ENCODE results near the gene DOK7. TPM values are rescaled to one million over a fixed set of nuclear protein-coding genes. Genes with fewer than 3 reads are reported as not detected.

DOK7 gene
- polyA plus RNA-seq, 3 donors: not detected

DNA sequence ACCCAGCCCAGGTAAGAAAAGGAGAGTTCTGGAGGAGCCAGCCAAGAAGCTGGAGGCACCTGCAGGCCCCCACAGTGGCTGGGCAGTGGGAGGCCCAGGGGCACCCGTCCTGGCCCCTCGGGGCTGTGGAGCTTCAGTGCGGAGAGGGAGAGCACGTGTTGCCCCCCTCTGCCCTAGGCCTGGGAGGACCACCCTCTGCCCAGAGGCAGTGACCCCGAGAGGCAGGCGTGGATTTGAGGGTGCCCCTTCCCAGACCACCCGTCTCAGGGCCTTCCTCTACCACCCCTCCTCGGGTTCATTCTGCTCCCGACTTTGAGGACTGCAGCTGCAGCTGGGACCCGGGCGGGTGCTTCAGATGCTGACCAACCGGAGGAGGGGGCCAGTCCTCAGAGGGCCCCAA, 33.5 kb upstream of the DOK7 start:
- H2AFZ ChIP-seq (ENCODE audit: insufficient read depth, low read depth, low read length, poor library complexity, severe bottlenecking): no peak overlapping the region
- Mint-ChIP-seq H3K27ac (no peak overlapping the region), H3K36me3 (peaks cover 2 to 10% of the 10 kb centered on the region in 2 donors), H3K4me1 (no peaks in the 10 kb centered on the region), H3K4me3 (no peak overlapping the region), H3K9me3 (no peaks in the 10 kb centered on the region), H3K27me3 (ENCODE audit: low read depth in 3 of 3) (peaks cover 0 to 2% (median 1%) of the 10 kb centered on the region in 3 donors)
- intact Hi-C loops (cut with micrococcal nuclease): no loop called here
- H3K36me3 ChIP-seq (replicated peaks in 1 of 2; ENCODE audit: control insufficient read depth in 1 of 2, insufficient read depth in 2 of 2, low read length in 2 of 2): peaks cover 2 to 9% of the 10 kb centered on the region in 2 donors
- no peaks in the 10 kb centered on the region for H3K79me2 ChIP-seq (ENCODE audit: insufficient read depth, low read length)
- DNase-seq: no peak
- no peaks in the 10 kb centered on the region for H3K4me1 ChIP-seq (ENCODE audit: control insufficient read depth in 1 of 2, insufficient read depth in 2 of 2, low read length in 2 of 2)
- no peaks in the 10 kb centered on the region for H4K20me1 ChIP-seq (ENCODE audit: insufficient read depth, low read length)
- TF ChIP-seq, protein P1, sequence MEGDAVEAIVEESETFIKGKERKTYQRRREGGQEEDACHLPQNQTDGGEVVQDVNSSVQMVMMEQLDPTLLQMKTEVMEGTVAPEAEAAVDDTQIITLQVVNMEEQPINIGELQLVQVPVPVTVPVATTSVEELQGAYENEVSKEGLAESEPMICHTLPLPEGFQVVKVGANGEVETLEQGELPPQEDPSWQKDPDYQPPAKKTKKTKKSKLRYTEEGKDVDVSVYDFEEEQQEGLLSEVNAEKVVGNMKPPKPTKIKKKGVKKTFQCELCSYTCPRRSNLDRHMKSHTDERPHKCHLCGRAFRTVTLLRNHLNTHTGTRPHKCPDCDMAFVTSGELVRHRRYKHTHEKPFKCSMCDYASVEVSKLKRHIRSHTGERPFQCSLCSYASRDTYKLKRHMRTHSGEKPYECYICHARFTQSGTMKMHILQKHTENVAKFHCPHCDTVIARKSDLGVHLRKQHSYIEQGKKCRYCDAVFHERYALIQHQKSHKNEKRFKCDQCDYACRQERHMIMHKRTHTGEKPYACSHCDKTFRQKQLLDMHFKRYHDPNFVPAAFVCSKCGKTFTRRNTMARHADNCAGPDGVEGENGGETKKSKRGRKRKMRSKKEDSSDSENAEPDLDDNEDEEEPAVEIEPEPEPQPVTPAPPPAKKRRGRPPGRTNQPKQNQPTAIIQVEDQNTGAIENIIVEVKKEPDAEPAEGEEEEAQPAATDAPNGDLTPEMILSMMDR (IDR thresholded peaks at IDR 0.05): no peak
- H3K4me2 ChIP-seq (replicated peaks; ENCODE audit: extremely low read depth, low read length, poor library complexity, severe bottlenecking): no peak overlapping the region
- no peaks in the 10 kb centered on the region for H3K9me3 ChIP-seq (replicated peaks in 1 of 2; ENCODE audit: control insufficient read depth in 1 of 2, insufficient read depth in 1 of 2, low read length in 2 of 2)
- no peaks in the 10 kb centered on the region for H3K27me3 ChIP-seq (ENCODE audit: control insufficient read depth in 2 of 2, insufficient read depth in 2 of 2, low read length in 2 of 2)
- no peak overlapping the region for H3K27ac ChIP-seq (ENCODE audit: low read depth in 1 of 2, low read length in 2 of 2)
- 93% methylated on average over 12 of the region's 12 CpGs for WGBS (ENCODE audit: insufficient coverage)
- no peak overlapping the region for H3K4me3 ChIP-seq (replicated peaks in 1 of 3; ENCODE audit: low read depth in 2 of 3, low read length in 3 of 3)
- H3K9ac ChIP-seq (ENCODE audit: insufficient read depth, low read length, poor library complexity, severe bottlenecking): no peak overlapping the region

DNA sequence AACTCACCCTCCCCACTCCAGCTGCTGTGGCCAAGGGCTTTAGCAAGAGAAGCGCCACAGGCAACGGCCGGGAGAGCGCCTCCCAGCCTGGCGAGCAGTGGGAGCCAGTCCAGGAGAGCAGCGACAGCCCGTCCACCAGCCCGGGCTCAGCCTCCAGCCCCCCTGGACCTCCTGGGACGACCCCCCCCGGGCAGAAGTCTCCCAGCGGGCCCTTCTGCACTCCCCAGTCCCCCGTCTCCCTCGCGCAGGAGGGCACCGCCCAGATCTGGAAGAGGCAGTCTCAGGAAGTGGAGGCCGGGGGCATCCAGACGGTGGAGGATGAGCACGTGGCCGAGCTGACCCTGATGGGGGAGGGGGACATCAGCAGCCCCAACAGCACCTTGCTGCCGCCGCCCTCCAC, 32.6 kb upstream of the DOK7 start:
- Histone ChIP-seq H3K36me3 (replicated peaks in 1 of 2; ENCODE audit: control insufficient read depth in 1 of 2, insufficient read depth in 2 of 2, low read length in 2 of 2) (peaks cover 2 to 9% of the 10 kb centered on the region in 2 donors), H3K4me3 (replicated peaks in 1 of 3; ENCODE audit: low read depth in 2 of 3, low read length in 3 of 3) (no peak overlapping the region), H2AFZ (ENCODE audit: insufficient read depth, low read depth, low read length, poor library complexity, severe bottlenecking) (no peak overlapping the region), H3K4me1 (ENCODE audit: control insufficient read depth in 1 of 2, insufficient read depth in 2 of 2, low read length in 2 of 2) (no peaks in the 10 kb centered on the region), H3K79me2 (ENCODE audit: insufficient read depth, low read length) (no peaks in the 10 kb centered on the region), H3K27me3 (ENCODE audit: control insufficient read depth in 2 of 2, insufficient read depth in 2 of 2, low read length in 2 of 2) (no peaks in the 10 kb centered on the region), H3K9me3 (replicated peaks in 1 of 2; ENCODE audit: control insufficient read depth in 1 of 2, insufficient read depth in 1 of 2, low read length in 2 of 2) (no peaks in the 10 kb centered on the region), H3K4me2 (replicated peaks; ENCODE audit: extremely low read depth, low read length, poor library complexity, severe bottlenecking) (no peak overlapping the region), H3K27ac (ENCODE audit: low read depth in 1 of 2, low read length in 2 of 2) (no peak overlapping the region), H3K9ac (ENCODE audit: insufficient read depth, low read length, poor library complexity, severe bottlenecking) (no peak overlapping the region), H4K20me1 (ENCODE audit: insufficient read depth, low read length) (no peaks in the 10 kb centered on the region)
- no peak for DNase-seq
- peaks cover 2 to 10% of the 10 kb centered on the region in 2 donors for H3K36me3 Mint-ChIP-seq
- no peak overlapping the region for H3K4me3 Mint-ChIP-seq
- no peak overlapping the region for H3K27ac Mint-ChIP-seq
- no peaks in the 10 kb centered on the region for H3K4me1 Mint-ChIP-seq
- 64% methylated on average over 11 of the region's 21 CpGs for WGBS (ENCODE audit: insufficient coverage)
- H3K27me3 Mint-ChIP-seq (ENCODE audit: low read depth in 3 of 3): peaks cover 0 to 2% (median 1%) of the 10 kb centered on the region in 3 donors
- no peaks in the 10 kb centered on the region for H3K9me3 Mint-ChIP-seq
- TF ChIP-seq, protein P1 (IDR thresholded peaks at IDR 0.05): no peak
- intact Hi-C loops (cut with micrococcal nuclease): no loop called here

Measured in CD14-positive monocyte (primary cell).